ENCODE measurements around the gene POLD3.

Gene POLD3

GRCh38 chr11:74675761-74676160, 83.4 kb downstream of the POLD3 start:
- Histone ChIP-seq H3K79me1 (ENCODE audit: low read length) (no peaks in the 10 kb centered on the region), H3K4me2 (ENCODE audit: low read length) (no peak overlapping the region), H3K18ac (ENCODE audit: low read length) (no peak overlapping the region), H2AFZ (ENCODE audit: insufficient read depth, low read length, poor library complexity) (no peak overlapping the region), H3K4ac (ENCODE audit: low read depth, low read length) (no peak overlapping the region), H3K79me2 (ENCODE audit: control insufficient read depth, insufficient read depth, low read length, poor library complexity) (peaks cover 2% of the 10 kb centered on the region), H3K4me3 (ENCODE audit: low read depth, low read length) (no peak overlapping the region), H3K27ac (ENCODE audit: low read depth, low read length) (no peak overlapping the region), H4K8ac (ENCODE audit: low read depth, low read length) (no peak overlapping the region), H2BK12ac (ENCODE audit: low read length) (no peak overlapping the region), H4K91ac (ENCODE audit: low read depth, low read length) (no peak overlapping the region), H2BK5ac (ENCODE audit: low read depth, low read length, poor library complexity) (no peak overlapping the region), H2AK5ac (ENCODE audit: low read length) (no peak overlapping the region), H3K9ac (ENCODE audit: low read length) (no peak overlapping the region), H3K9me3 (ENCODE audit: insufficient read depth, low read depth, low read length) (no peaks in the 10 kb centered on the region), H4K12ac (ENCODE audit: low read depth, low read length) (no peak overlapping the region), H3K23ac (ENCODE audit: low read length) (no peak overlapping the region), H2BK120ac (ENCODE audit: insufficient read depth, low read length, poor library complexity) (no peak overlapping the region), H3K4me1 (ENCODE audit: control insufficient read depth in 1 of 2, insufficient read depth in 2 of 2, low read length in 2 of 2) (peaks cover 0 to 2% of the 10 kb centered on the region in 2 experiments), H3K36me3 (ENCODE audit: control insufficient read depth in 1 of 2, insufficient read depth in 2 of 2, low read length in 2 of 2) (no peaks in the 10 kb centered on the region), H3K27me3 (ENCODE audit: insufficient read depth, low read length) (no peaks in the 10 kb centered on the region), H3K14ac (ENCODE audit: low read length) (no peak overlapping the region)
- no CpG with 5 or more reads among the region's 3 CpGs for WGBS (ENCODE audit: extremely low coverage, insufficient coverage, insufficient read length)
- DNase-seq, result no peak

- Histone ChIP-seq H4K8ac (ENCODE audit: low read depth, low read length) (no peak overlapping the region), H2BK12ac (ENCODE audit: low read length) (no peak overlapping the region), H2AFZ (ENCODE audit: insufficient read depth, low read length, poor library complexity) (no peak overlapping the region), H3K14ac (ENCODE audit: low read length) (no peak overlapping the region), H4K91ac (ENCODE audit: low read depth, low read length) (no peak overlapping the region), H3K27me3 (ENCODE audit: insufficient read depth, low read length) (no peaks in the 10 kb centered on the region), H3K27ac (ENCODE audit: low read depth, low read length) (no peak overlapping the region), H3K4me3 (ENCODE audit: low read depth, low read length) (no peak overlapping the region), H3K9ac (ENCODE audit: low read length) (no peak overlapping the region), H2AK5ac (ENCODE audit: low read length) (no peak overlapping the region), H3K4ac (ENCODE audit: low read depth, low read length) (no peak overlapping the region), H2BK120ac (ENCODE audit: insufficient read depth, low read length, poor library complexity) (no peak overlapping the region), H3K79me1 (ENCODE audit: low read length) (no peaks in the 10 kb centered on the region), H3K9me3 (ENCODE audit: insufficient read depth, low read depth, low read length) (no peaks in the 10 kb centered on the region), H3K79me2 (ENCODE audit: control insufficient read depth, insufficient read depth, low read length, poor library complexity) (peaks cover 2% of the 10 kb centered on the region), H2BK5ac (ENCODE audit: low read depth, low read length, poor library complexity) (no peak overlapping the region), H3K36me3 (ENCODE audit: control insufficient read depth in 1 of 2, insufficient read depth in 2 of 2, low read length in 2 of 2) (no peaks in the 10 kb centered on the region), H3K23ac (ENCODE audit: low read length) (no peak overlapping the region), H3K4me1 (ENCODE audit: control insufficient read depth in 1 of 2, insufficient read depth in 2 of 2, low read length in 2 of 2) (peaks cover 0 to 2% of the 10 kb centered on the region in 2 experiments), H3K18ac (ENCODE audit: low read length) (no peak overlapping the region), H3K4me2 (ENCODE audit: low read length) (no peak overlapping the region), H4K12ac (ENCODE audit: low read depth, low read length) (no peak overlapping the region)
- no CpG with 5 or more reads among the region's 5 CpGs for WGBS (ENCODE audit: extremely low coverage, insufficient coverage, insufficient read length)
- no peak for DNase-seq
Measured at GRCh38 chr11:74676596-74676995, 84.2 kb downstream of the POLD3 start.

- H3K79me2 ChIP-seq (ENCODE audit: control insufficient read depth, insufficient read depth, low read length, poor library complexity), result peaks cover 2% of the 10 kb centered on the region
- H2AK5ac ChIP-seq (ENCODE audit: low read length), result no peak overlapping the region
- no peak overlapping the region for H3K18ac ChIP-seq (ENCODE audit: low read length)
- H4K8ac ChIP-seq (ENCODE audit: low read depth, low read length), result no peak overlapping the region
- no peaks in the 10 kb centered on the region for H3K9me3 ChIP-seq (ENCODE audit: insufficient read depth, low read depth, low read length)
- no peak overlapping the region for H3K23ac ChIP-seq (ENCODE audit: low read length)
- H3K4me3 ChIP-seq (ENCODE audit: low read depth, low read length), result no peak overlapping the region
- no peak overlapping the region for H2BK12ac ChIP-seq (ENCODE audit: low read length)
- WGBS (ENCODE audit: extremely low coverage, insufficient coverage, insufficient read length), result no CpG with 5 or more reads among the region's 6 CpGs
- no peak overlapping the region for H3K4ac ChIP-seq (ENCODE audit: low read depth, low read length)
- peaks cover 0 to 2% of the 10 kb centered on the region in 2 experiments for H3K4me1 ChIP-seq (ENCODE audit: control insufficient read depth in 1 of 2, insufficient read depth in 2 of 2, low read length in 2 of 2)
- no peaks in the 10 kb centered on the region for H3K36me3 ChIP-seq (ENCODE audit: control insufficient read depth in 1 of 2, insufficient read depth in 2 of 2, low read length in 2 of 2)
- H3K79me1 ChIP-seq (ENCODE audit: low read length), result no peaks in the 10 kb centered on the region
- H3K27me3 ChIP-seq (ENCODE audit: insufficient read depth, low read length), result no peaks in the 10 kb centered on the region
- H4K91ac ChIP-seq (ENCODE audit: low read depth, low read length), result no peak overlapping the region
- no peak overlapping the region for H3K27ac ChIP-seq (ENCODE audit: low read depth, low read length)
- H3K14ac ChIP-seq (ENCODE audit: low read length), result no peak overlapping the region
- H3K9ac ChIP-seq (ENCODE audit: low read length), result no peak overlapping the region
- no peak overlapping the region for H2AFZ ChIP-seq (ENCODE audit: insufficient read depth, low read length, poor library complexity)
- H2BK5ac ChIP-seq (ENCODE audit: low read depth, low read length, poor library complexity), result no peak overlapping the region
- no peak overlapping the region for H4K12ac ChIP-seq (ENCODE audit: low read depth, low read length)
- H2BK120ac ChIP-seq (ENCODE audit: insufficient read depth, low read length, poor library complexity), result no peak overlapping the region
- no peak for DNase-seq
- no peak overlapping the region for H3K4me2 ChIP-seq (ENCODE audit: low read length)
Measured at GRCh38 chr11:74677131-74677530, 84.7 kb downstream of the POLD3 start.

- no peaks in the 10 kb centered on the region for H3K36me3 ChIP-seq (ENCODE audit: control insufficient read depth in 1 of 2, insufficient read depth in 2 of 2, low read length in 2 of 2)
- H2BK120ac ChIP-seq (ENCODE audit: insufficient read depth, low read length, poor library complexity), result no peak overlapping the region
- no peak overlapping the region for H3K9ac ChIP-seq (ENCODE audit: low read length)
- DNase-seq, result no peak
- no peak overlapping the region for H3K23ac ChIP-seq (ENCODE audit: low read length)
- H3K4me2 ChIP-seq (ENCODE audit: low read length), result no peak overlapping the region
- peaks cover 0 to 2% of the 10 kb centered on the region in 2 experiments for H3K4me1 ChIP-seq (ENCODE audit: control insufficient read depth in 1 of 2, insufficient read depth in 2 of 2, low read length in 2 of 2)
- no peaks in the 10 kb centered on the region for H3K9me3 ChIP-seq (ENCODE audit: insufficient read depth, low read depth, low read length)
- H3K14ac ChIP-seq (ENCODE audit: low read length), result no peak overlapping the region
- H3K27ac ChIP-seq (ENCODE audit: low read depth, low read length), result no peak overlapping the region
- no peak overlapping the region for H3K4ac ChIP-seq (ENCODE audit: low read depth, low read length)
- H2AFZ ChIP-seq (ENCODE audit: insufficient read depth, low read length, poor library complexity), result no peak overlapping the region
- H2AK5ac ChIP-seq (ENCODE audit: low read length), result no peak overlapping the region
- no peak overlapping the region for H3K18ac ChIP-seq (ENCODE audit: low read length)
- no peaks in the 10 kb centered on the region for H3K27me3 ChIP-seq (ENCODE audit: insufficient read depth, low read length)
- H3K79me2 ChIP-seq (ENCODE audit: control insufficient read depth, insufficient read depth, low read length, poor library complexity), result peaks cover 2% of the 10 kb centered on the region
- H4K8ac ChIP-seq (ENCODE audit: low read depth, low read length), result no peak overlapping the region
- no peak overlapping the region for H4K91ac ChIP-seq (ENCODE audit: low read depth, low read length)
- H3K79me1 ChIP-seq (ENCODE audit: low read length), result no peaks in the 10 kb centered on the region
- no peak overlapping the region for H4K12ac ChIP-seq (ENCODE audit: low read depth, low read length)
- H2BK12ac ChIP-seq (ENCODE audit: low read length), result no peak overlapping the region
- H2BK5ac ChIP-seq (ENCODE audit: low read depth, low read length, poor library complexity), result no peak overlapping the region
- WGBS (ENCODE audit: extremely low coverage, insufficient coverage, insufficient read length), result no CpG with 5 or more reads among the region's 5 CpGs
- no peak overlapping the region for H3K4me3 ChIP-seq (ENCODE audit: low read depth, low read length)
Measured at GRCh38 chr11:74678041-74678440, 85.7 kb downstream of the POLD3 start.

Measured in trophoblast cell (in vitro differentiated cells and primary cell).